SK-N-SH treated with all-trans-retinoic acid at 6 μM for 48 hours (cell line): ENCODE data around the gene ACP2.

ENCODE experiments used
- ATAC-seq: fragments of 200-7000 bp; cut with Tn5 transposase; 3 replicates; pipeline ENCODE4 v1.9.1; 2020; ENCODE audit warnings: mild to moderate bottlenecking, moderate library complexity
- BACH2 ChIP-seq: fragments of 250-450 bp; sonication (Bioruptor Pico); IDR thresholded peaks from 2 replicates; pipeline ENCODE4 v1.9.0; 2021; ENCODE audit warnings: mild to moderate bottlenecking, borderline replicate concordance
- CREB5 ChIP-seq: fragments of 250-450 bp; sonication (Bioruptor Pico); IDR thresholded peaks from 2 replicates; pipeline ENCODE4 v1.5.1; 2020; ENCODE audit warnings: low read depth, mild to moderate bottlenecking, moderate library complexity
- CSDC2 ChIP-seq: fragments of 250-450 bp; sonication (Bioruptor Pico); IDR thresholded peaks from 2 replicates; pipeline ENCODE4 v1.5.0; 2020; ENCODE audit warnings: mild to moderate bottlenecking, moderate library complexity
- CSRNP3 ChIP-seq: fragments of 250-450 bp; sonication (Bioruptor Pico); IDR thresholded peaks from 2 replicates; pipeline ENCODE4 v1.5.1; 2021; ENCODE audit warnings: mild to moderate bottlenecking, moderate library complexity
- ESRRG ChIP-seq: fragments of 250-450 bp; sonication (Bioruptor Pico); IDR thresholded peaks from 2 replicates; pipeline ENCODE4 v1.6.1; 2021; ENCODE audit warnings: mild to moderate bottlenecking
- GLIS3 ChIP-seq: fragments of 250-450 bp; sonication (Bioruptor Pico); IDR thresholded peaks from 2 replicates; pipeline ENCODE4 v1.5.0; 2020; ENCODE audit warnings: mild to moderate bottlenecking, moderate library complexity
- OSR1 ChIP-seq: fragments of 250-450 bp; sonication (Bioruptor Pico); IDR thresholded peaks from 2 replicates; pipeline ENCODE4 v1.8.0; 2022; ENCODE audit warnings: moderate library complexity, mild to moderate bottlenecking, inconsistent platforms
- PATZ1 ChIP-seq: fragments of 250-450 bp; sonication (Bioruptor Pico); IDR thresholded peaks from 2 replicates; pipeline ENCODE4 v1.8.0; 2020; ENCODE audit warnings: mild to moderate bottlenecking, moderate library complexity, borderline replicate concordance
- POU6F1 ChIP-seq: fragments of 250-450 bp; sonication (Bioruptor Pico); IDR thresholded peaks from 2 replicates; pipeline ENCODE4 v1.8.0; 2021; ENCODE audit warnings: low read depth, mild to moderate bottlenecking, moderate library complexity, borderline replicate concordance
- RARB ChIP-seq: fragments of 250-450 bp; sonication (Bioruptor Pico); IDR thresholded peaks from 2 replicates; pipeline ENCODE4 v1.8.0; 2021; ENCODE audit warnings: mild to moderate bottlenecking, moderate library complexity
- SNAI2 ChIP-seq: fragments of 250-450 bp; sonication (Bioruptor Pico); IDR thresholded peaks from 2 replicates; pipeline ENCODE4 v1.5.0; 2020; ENCODE audit warnings: mild to moderate bottlenecking, moderate library complexity
- TOX ChIP-seq: fragments of 250-450 bp; sonication (Bioruptor Pico); IDR thresholded peaks from 2 replicates; pipeline ENCODE4 v1.8.0; 2021; ENCODE audit warnings: mild to moderate bottlenecking, moderate library complexity, borderline replicate concordance
- TSHZ2 ChIP-seq: fragments of 250-450 bp; sonication (Bioruptor Pico); IDR thresholded peaks from 2 replicates; pipeline ENCODE4 v1.5.0; 2020; ENCODE audit warnings: mild to moderate bottlenecking, moderate library complexity
- ZC3H10 ChIP-seq: fragments of 250-450 bp; sonication (Bioruptor Pico); IDR thresholded peaks from 2 replicates; pipeline ENCODE4 v1.5.1; 2021; ENCODE audit warnings: mild to moderate bottlenecking, moderate library complexity
- ZFP3 ChIP-seq: fragments of 250-450 bp; sonication (Bioruptor Pico); IDR thresholded peaks from 2 replicates; pipeline ENCODE4 v1.5.0; 2020; ENCODE audit warnings: mild to moderate bottlenecking, moderate library complexity
- ZFP30 ChIP-seq: fragments of 450-650 bp; formaldehyde crosslinking; IDR thresholded peaks from 2 replicates; pipeline ENCODE4 v1.5.0; 2022; ENCODE audit warnings: mild to moderate bottlenecking, moderate library complexity
- ZNF565 ChIP-seq: fragments of 450-650 bp; formaldehyde crosslinking; conservative IDR thresholded peaks from 2 replicates; pipeline ENCODE4 v1.5.0; 2020; ENCODE audit warnings: low read depth, mild to moderate bottlenecking, moderate library complexity
- ZNF70 ChIP-seq: fragments of 450-650 bp; formaldehyde crosslinking; IDR thresholded peaks from 2 replicates; pipeline ENCODE4 v1.5.0; 2020; ENCODE audit warnings: mild to moderate bottlenecking, moderate library complexity
- ZNF8 ChIP-seq: fragments of 450-650 bp; formaldehyde crosslinking; IDR thresholded peaks from 2 replicates; pipeline ENCODE4 v1.5.0; 2020; ENCODE audit warnings: mild to moderate bottlenecking, moderate library complexity

ACP2 gene

GRCh38 chr11:47274495-47275235, 26.1 kb upstream of the ACP2 start:
- no peak for TF ChIP-seq RARB (CRISPR knock-in tag)
- TF ChIP-seq CSDC2 (CRISPR knock-in tag) = no peak
- TF ChIP-seq TSHZ2 (CRISPR knock-in tag) = no peak
- TF ChIP-seq ZNF8 = no peak
- no peak for TF ChIP-seq ZFP30 (CRISPR knock-in tag)
- TF ChIP-seq ZNF70 = no peak
- TF ChIP-seq ZC3H10 (CRISPR knock-in tag) = no peak
- no peak for TF ChIP-seq POU6F1 (CRISPR knock-in tag)
- no peak for TF ChIP-seq PATZ1 (CRISPR knock-in tag)
- TF ChIP-seq CREB5 (CRISPR knock-in tag) = no peak
- TF ChIP-seq GLIS3 = no peak
- TF ChIP-seq ZFP3 (CRISPR knock-in tag) = no peak
- ATAC-seq = no peak

- TF ChIP-seq OSR1 (CRISPR knock-in tag) (no peak), CSDC2 (CRISPR knock-in tag) (no peak), CREB5 (CRISPR knock-in tag) (no peak), BACH2 (CRISPR knock-in tag) (no peak), CSRNP3 (no peak), ZNF565 (CRISPR knock-in tag) (no peak), ESRRG (no peak), ZNF70 (no peak), TOX (no peak), RARB (CRISPR knock-in tag) (no peak)
- ATAC-seq = no peak
These were observed 24.1 kb upstream of the ACP2 start for GRCh38 chr11:47272706-47273105.

GRCh38 chr11:47271961-47272661, 23.5 kb upstream of the ACP2 start:
- ATAC-seq = no peak
- TF ChIP-seq BACH2 (CRISPR knock-in tag) = no peak
- TF ChIP-seq ZFP3 (CRISPR knock-in tag) = no peak
- no peak for TF ChIP-seq ZNF565 (CRISPR knock-in tag)
- TF ChIP-seq SNAI2 (CRISPR knock-in tag) = no peak
- no peak for TF ChIP-seq ZNF70
- TF ChIP-seq POU6F1 (CRISPR knock-in tag) = no peak
- TF ChIP-seq RARB (CRISPR knock-in tag) = no peak
- no peak for TF ChIP-seq CREB5 (CRISPR knock-in tag)
